GM19099 (cell line): ENCODE results near the gene ZBTB7A.

Source experiments
- POLR2A ChIP-seq: IDR thresholded peaks from 3 replicates; pipeline ENCODE4 v1.6.1; 2011; ENCODE audit warnings: low read depth; ENCODE audit not compliant: insufficient read length; ENCODE audit errors: extremely low read depth

The ZBTB7A gene

GRCh38 chr19:4083677-4084546, 17.2 kb upstream of the ZBTB7A start:
- no peak for TF ChIP-seq POLR2A

- TF ChIP-seq POLR2A, result no peak
Observed at GRCh38 chr19:4082172-4082571, 15.5 kb upstream of the ZBTB7A start.

- no peak for TF ChIP-seq POLR2A
Observed at GRCh38 chr19:4081441-4082129, 14.9 kb upstream of the ZBTB7A start.

- no peak for TF ChIP-seq POLR2A
Observed at GRCh38 chr19:4080473-4080872, 13.8 kb upstream of the ZBTB7A start.

GRCh38 chr19:4077800-4078684, 11.3 kb upstream of the ZBTB7A start:
- TF ChIP-seq POLR2A, result peak; percentile 64

- no peak for TF ChIP-seq POLR2A
Observed at GRCh38 chr19:4077007-4077374, 10.3 kb upstream of the ZBTB7A start.

- TF ChIP-seq POLR2A, result no peak
Observed at GRCh38 chr19:4075373-4075772, 8.7 kb upstream of the ZBTB7A start.

GRCh38 chr19:4071610-4072009, 4.9 kb upstream of the ZBTB7A start:
- TF ChIP-seq POLR2A, result no peak

GRCh38 chr19:4069331-4069959, 2.7 kb upstream of the ZBTB7A start:
- TF ChIP-seq POLR2A, result no peak

- no peak for TF ChIP-seq POLR2A
Observed at GRCh38 chr19:4068047-4068966, 1.6 kb upstream of the ZBTB7A start.

GRCh38 chr19:4067396-4068046, 822 bp upstream of the ZBTB7A start:
- TF ChIP-seq POLR2A, result no peak

GRCh38 chr19:4066176-4066606, 508 bp downstream of the ZBTB7A start:
- TF ChIP-seq POLR2A, result no peak
